ENCODE results near the gene TWF1.
A peak's percentile ranks its signal among the peaks of the same experiment; 100 is the strongest.
"Not testable (repeated sequence)": the region's sequence is repeated elsewhere in the genome, so short reads cannot be mapped to it uniquely, and the experiment has no call there.

TWF1 gene

DNA sequence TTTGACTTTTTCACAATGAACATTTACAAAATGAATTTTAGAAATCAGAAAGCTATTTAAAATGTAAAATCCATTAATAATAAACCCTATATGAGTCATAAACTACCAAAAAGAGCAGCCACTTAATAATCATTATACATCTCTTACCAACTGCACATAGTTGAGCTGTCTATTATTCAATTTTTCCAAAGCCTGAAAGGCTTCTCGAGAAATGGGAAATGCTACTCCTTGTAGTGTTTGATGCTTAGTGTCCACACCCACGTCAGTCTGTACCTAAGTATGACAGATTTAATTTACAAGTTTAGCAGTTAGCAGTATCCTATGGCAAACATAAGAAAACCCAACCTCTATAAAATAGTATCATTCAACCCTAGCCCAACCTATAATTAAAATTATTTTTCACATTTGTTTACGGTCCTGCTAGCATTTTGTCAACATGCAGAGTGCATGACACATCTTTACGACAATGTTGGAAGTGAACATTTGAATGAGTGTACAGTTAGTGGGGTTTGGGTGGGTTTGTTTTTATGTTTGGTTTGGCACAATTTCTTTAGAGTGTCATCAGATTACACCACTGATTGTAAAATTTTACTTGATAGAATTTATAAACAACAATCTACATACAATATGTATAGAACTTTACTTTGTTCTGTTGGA lies 8.4 kb downstream of the TWF1 start:
- DNase-seq: no peak

DNA sequence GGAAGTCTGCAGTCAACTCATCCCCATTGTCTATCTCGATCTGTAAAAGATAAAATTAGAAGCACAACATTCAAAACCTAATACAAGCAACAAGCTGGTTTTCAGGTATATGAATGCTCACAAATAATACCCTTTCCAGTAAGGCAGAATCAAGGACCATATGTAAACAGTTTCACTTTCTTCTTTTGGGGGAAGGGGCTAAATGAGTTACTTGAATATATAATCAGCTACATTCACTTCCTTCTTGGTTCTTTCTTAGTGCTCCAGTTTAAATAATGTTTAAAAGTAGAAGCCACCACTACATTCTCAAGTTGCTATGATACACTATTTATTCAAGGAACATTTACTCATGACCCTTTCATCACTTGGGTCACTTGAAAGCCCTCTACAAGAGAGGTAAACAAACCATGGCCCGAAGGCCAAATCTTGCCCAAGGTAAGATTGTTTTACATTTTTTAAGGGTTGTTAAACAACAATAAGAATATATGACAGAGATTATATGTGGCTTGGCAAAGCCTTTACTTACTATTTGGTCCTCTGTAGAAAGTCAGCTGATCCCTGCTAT lies 10.3 kb downstream of the TWF1 start:
- no peak for DNase-seq

DNA sequence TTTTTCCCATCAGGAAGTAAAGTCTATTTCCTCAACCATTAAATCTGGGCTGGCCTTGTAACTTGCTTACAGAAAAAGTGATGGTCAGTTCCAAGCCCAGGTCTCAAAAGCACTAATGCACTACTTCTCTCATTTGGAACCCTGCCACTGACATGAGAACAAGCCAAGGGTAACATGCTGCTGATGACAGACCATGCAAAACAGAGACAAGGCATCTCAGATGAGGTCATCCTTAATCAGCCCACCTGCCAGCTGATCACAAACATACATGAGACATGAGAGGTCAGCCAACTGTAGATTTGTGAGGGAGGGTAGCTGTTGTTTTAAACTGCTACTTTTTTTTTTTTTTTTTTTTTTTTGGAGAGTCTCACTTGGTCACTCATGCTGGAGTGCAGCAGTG lies 16.2 kb downstream of the TWF1 start:
- DNase-seq: peak; percentile 32

DNA sequence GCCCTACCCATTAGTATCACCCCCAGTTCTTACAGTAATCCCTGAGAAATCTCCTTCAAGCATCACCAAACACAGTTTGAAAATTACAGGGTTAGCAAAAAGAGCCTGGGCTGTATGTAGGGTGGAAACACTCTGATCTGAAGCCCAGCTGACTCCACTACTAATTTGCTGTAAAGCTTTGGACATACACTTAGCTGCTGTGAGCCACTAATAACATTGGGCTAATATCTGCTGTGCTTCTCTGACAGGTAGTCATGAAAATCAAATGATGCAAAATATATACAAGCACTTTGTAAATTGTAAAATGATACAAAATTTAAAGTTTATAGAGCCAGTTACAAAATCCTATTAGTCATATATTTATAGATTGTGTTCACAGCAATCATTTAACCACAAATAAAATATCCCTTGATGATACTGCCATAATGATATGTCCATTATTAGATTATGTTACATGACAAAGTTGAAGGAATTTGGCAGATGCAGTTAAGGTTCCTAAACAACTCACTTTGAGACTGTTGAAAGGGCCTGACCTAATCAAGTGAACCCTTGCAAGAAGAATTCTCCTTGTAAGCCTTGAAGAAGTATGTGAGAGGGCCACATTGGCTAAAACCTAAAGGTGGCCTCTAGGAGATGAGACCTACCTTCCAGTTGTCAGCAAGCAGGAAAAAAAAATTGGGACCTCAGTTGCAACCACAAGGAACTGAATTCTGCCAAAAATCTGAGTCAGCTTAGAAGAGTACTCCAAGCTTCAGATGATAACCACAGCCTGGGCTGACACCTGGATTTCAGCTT lies 19.0 kb downstream of the TWF1 start:
- DNase-seq: no peak

DNA sequence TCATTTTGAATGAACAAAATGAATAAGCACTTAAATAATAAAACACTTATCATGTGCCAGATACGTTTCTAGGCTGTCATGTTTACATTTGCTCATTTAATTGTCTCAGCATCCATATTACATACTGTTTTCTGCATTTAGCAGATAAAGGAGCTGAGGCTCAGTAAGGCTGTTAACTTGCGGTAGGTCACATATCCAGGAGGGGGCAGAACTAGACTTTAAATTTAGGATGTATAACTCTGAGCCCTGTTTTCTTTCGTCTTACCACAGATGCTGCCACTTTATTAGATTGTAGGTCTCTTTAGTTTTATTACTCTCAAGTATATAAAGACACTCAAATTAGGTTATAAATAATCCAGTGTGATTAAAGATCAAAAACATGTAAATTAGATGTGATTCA lies 29.6 kb downstream of the TWF1 start:
- DNase-seq: no peak

DNA sequence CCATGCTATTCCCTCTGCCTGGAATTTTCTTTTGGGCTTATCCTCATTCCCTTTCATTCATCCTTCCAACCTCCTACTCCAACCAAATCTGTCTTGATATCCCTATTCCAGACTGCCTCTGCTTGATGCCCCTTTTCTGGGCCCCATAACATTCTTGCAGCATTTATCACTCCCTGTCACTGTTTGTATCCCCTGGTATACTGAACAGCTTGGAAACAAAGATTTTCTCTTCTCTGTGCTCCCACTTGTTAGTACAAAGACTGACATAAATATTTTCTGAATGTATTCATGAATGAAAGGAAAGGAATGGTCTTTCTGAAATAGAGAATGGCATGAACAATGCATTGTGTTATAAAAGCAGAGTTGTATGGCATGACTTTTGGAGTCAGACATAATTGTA lies 39.8 kb downstream of the TWF1 start:
- DNase-seq: no peak

DNA sequence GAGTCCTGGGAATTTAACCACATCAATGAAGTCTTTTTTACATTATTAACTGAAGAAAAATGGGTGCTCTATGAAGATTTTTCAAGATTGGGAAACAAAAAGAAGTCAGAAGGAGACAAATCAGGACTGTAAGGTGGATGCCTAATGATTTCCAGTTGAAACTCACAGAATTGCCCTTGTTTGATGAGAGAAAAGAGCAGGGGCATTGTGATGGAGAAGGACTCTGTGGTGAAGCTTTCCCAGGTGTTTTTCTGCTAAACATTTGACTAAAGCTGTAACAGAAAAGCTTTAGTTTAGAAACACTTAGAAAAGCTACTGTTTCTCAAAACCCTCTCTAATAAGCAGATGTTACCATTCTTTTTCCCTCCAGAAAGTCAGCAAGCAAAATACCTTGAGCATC lies 41.6 kb downstream of the TWF1 start:
- no peak for DNase-seq

DNA sequence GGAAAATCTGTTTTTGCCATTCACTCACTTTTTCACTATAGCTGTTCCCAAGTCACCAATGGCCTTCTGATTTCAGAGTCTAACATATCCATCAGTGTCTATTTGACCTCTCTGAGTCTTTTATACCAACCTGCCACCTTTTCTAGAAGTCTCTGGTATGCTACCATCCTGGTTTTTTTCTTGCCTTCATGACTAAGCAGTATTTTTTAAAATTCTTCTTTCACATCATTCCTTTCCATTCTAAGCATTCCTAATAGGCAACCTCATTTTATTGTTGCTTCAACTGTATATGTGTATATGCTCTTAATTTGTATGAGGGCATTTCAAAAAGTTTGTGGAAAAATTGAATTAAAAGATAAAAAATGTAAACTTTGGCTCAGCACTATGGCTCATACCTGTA lies 42.3 kb downstream of the TWF1 start:
- DNase-seq: no peak

DNA sequence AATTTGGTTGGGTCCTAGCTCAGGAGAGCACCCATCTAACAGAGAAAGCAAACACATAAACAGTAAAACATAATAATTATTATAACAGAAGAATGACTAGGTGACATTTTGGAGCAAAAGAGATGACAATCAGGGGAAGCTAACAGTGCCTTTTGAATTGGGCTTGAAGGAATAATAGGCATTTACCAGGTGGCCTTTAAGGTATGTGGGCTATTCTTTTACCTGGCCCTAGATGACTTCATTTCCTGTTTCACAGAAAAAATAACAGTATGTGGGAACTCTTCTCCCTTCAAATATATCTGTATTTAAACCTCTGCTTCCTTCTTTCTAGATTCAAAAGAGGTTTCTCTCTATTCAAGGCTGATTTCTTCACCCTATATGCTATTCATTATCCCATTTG lies 43.5 kb downstream of the TWF1 start:
- DNase-seq: no peak

DNA sequence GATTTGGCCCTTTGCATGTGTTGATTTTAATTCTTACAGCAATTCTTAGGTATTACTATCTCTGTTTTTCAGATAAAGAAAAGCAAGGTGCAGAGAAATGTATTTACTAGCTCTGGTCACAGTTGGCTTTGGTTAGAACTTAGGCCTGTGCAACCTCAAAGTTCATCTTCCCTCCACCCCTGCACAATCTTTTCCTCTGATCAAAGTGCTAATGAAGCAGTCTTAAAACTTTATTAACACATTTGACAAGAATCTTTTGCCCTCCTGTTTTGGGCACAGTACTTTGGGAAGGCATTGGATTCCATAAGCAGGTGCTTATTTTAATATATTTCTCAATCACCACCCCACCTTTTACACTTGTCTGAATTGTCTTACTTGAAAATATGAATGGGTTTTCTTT lies 44.6 kb downstream of the TWF1 start:
- no peak for DNase-seq

DNA sequence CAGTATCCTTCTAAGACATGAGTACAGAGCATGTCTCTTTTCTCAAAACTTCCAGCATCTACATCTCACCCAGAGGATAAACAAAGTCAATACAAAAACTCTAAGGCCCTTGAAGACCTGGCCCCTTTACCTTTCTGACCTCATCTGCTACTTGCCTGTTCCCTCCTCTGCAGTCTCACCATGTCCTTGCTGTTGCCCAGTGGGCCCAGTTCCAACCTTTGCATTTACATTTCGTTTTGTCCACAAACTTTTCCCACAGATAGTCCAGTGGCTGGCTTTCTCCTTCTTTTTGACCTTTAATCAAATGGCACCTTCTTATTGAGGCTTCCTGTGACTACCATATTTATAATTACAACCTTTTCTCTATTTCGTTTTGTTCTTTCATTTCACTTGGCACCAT lies 45.7 kb downstream of the TWF1 start:
- no peak for DNase-seq

DNA sequence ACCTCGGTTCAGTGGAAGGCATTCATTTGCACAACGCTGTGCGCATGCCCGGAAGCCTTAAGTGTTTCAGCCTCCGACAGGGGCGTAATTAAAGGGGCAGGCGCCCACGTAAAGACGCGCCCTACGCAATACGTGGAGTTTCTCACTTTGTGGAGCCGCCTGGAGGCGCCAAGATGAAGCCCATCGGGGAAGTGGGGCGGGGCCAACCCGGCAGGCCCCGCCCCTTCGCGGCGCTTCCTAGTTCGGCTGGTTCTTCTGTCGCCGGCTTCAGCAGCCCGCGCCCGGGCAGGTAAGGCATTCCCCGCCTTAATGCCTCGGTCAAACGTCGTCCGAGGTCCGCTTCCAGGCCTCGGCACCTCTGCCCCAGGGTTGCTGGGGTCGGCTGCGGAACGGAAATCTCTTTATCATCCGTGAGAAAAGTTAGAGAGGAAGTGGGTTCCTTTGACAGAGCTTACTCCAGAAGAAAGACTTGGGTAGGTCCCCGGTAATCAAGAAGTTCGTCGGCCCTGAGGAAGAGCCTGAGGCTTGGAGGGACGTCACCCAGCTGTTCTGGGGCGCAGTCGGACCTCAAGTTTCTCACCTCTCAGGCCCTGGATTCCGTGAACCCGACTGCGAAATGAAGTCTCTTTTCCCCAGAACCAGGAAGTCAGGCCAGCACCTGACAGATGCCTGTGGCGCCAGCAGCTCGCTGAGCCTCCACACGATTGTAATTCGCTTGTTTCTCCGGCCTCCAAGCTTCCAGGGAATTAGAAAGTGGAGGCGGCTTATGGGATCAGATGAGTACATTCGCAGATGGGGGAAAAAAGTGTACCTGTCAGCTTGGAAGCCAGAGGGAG lies 47.2 kb downstream of the TWF1 start, which contains the start of the genes IRAK4 and PUS7L:
Gene IRAK4 (plus strand): TSS at position 224 of the 836 bp plus-strand sequence. CDS start 9,161 bp downstream, outside the sequence.
Gene PUS7L (minus strand): TSS at position 63 of the 836 bp plus-strand sequence. CDS start 3,545 bp downstream, outside the sequence.
- peak; percentile 96 for DNase-seq

DNA sequence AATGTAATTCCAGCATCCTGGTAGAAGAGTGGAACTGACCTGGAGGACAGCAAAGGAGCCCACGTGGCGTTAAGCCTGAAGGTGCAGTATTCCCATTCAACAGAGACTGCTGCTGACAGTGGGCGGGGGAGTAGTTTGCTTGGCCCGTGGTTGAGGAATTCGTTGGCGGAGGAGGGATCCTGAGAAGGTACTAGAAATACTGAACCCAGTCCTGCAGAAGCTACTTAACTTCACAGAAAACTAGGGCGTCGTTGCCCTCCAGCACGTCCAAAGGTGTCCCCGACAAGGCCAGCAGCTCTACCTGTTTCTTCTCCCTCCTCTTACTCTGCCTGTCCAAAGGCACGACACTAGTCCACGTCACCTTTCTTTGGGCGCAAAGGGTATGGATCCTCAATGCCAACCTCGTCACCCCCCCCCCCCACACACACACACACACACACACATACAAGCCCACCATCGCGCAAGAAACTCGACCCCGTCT lies 47.8 kb downstream of the TWF1 start:
- DNase-seq: no peak

DNA sequence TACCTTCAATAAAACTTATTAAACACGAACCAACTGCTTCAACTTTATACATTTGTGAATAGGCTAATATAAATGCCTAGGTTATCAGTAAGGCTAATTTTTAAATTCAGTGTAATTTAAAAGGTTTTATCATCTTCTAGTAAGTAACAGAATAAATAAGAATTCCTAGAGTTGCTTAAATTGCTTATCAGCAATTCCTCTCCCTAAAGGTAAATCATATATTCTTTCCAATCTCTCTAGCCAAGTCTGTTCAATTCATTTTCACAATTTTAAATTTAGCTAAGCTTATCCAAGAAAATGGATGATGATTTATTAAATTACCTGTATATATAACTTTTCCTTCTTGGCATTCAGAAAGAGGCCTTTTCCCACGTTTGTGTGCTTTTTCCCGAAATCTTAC lies 52.1 kb downstream of the TWF1 start:
- DNase-seq: no peak

DNA sequence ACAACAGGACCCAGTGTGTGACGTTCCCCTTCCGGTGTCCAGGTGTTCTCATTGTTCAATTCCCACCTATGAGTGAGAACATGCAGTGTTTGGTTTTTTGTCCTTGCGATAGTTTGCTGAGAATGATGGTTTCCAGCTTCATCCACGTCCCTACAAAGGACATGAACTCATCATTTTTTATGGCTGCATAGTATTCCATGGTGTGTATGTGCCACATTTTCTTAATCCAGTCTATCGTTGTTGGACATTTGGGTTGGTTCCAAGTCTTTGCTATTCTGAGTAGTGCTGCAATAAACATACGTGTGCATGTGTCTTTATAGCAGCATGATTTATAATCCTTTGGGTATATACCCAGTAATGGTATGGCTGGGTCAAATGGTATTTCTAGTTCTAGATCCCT lies 54.8 kb downstream of the TWF1 start:
- not testable (repeated sequence) for DNase-seq

DNA sequence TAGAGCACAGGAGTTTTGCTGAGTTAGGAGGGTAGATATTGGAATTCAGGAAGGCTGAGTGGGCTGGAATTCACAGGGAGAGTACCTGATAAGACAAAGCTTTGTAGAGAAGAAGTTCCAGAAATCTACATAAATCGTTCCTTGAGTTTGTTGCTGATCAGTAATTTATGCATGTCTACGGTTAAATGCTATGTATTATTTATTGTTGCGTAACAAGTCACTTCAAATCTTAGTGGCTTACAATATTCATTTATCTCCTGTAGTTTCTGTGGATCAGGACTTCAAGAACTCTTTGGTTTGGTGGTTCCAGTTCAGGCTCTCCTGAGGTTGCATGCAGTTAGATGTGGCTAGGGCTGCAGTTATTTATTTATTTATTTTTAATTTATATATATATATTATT lies 55.3 kb downstream of the TWF1 start:
- DNase-seq: no peak

DNA sequence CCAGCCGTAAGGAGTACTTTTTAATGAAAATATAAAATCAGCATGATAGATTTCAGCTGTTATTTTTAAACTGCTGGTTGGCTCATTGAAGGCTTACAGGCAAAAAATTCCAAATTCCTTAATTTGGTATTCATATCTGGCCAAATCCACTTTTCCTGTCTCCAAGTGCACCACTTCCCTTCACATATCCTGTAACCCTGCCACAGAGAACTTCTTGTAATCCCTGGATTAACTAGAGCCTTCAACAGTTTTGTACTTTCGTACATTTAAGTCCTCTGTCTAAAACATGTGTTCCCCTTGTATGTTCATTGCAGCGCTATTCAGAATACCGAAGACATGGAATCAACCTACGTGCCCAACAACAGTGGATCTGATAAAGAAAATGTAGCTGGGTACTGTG lies 57.1 kb downstream of the TWF1 start:
- no peak for DNase-seq

DNA sequence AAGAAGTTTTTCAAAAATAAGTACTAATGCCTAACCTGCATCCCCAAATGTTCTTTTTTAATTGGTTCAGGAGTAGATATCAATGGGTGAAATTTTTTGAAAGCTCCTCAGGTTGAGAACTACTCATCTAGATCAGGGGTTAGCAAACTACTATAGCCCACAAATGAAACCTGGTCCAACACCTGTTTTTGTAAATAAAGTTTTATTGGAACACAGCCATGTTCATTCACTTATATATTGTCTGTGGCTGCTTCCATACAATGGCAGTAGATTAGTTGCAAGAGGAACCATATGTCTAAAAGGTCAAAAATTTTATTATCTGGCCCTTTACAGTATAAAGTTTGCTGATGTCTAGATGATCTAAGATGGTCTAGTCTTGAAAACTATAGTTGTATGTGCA lies 61.3 kb downstream of the TWF1 start:
- DNase-seq: no peak
